GM12878 (cell line): ENCODE measurements around the gene ALDH3B2. TPM values are rescaled to one million over a fixed set of nuclear protein-coding genes. Genes with fewer than 3 reads are reported as not detected.

ENCODE experiments used
- ATAC-seq: fragments of 200-7000 bp; cut with Tn5 transposase; 3 replicates; pipeline ENCODE4 v1.9.1; 2020; ENCODE audit warnings: mild to moderate bottlenecking, moderate library complexity
- BruUV-seq: library from RNA; stranded (reverse); fragments of 400-500 nt; replicated peaks from 2 replicates; lab custom pipeline; 2021; lab: Mats Ljungman, UMichigan
- CTCF ChIA-PET: fragments of 300-600 bp; sonication (Branson Sonifier 250); formaldehyde crosslinking; extraction: SDS; loops from one replicate; lab custom pipeline; 2021; ENCODE audit warnings: inconsistent platforms; lab: Yijun Ruan, JAX
- POLR2A ChIA-PET: fragments of 350-600 bp; formaldehyde crosslinking; extraction: SDS; loops from one replicate; lab custom pipeline; 2021; ENCODE audit warnings: inconsistent platforms; lab: Charles Lee
- RAD21 ChIA-PET: fragments of 300-600 bp; sonication (Branson Sonifier 250); formaldehyde crosslinking; loops from one replicate; lab custom pipeline; 2023; ENCODE audit warnings: antibody characterized with exemption; ENCODE audit not compliant: unreplicated experiment; lab: Charles Lee
- SMC1A ChIA-PET: fragments of 300-600 bp; sonication (Branson Sonifier 250); formaldehyde crosslinking; loops from one replicate; lab custom pipeline; 2023; ENCODE audit not compliant: unreplicated experiment, uncharacterized antibody; lab: Charles Lee
- DNase-seq: peaks from one replicate; pipeline ENCODE4 v3.0.0-alpha.2; 2011; ENCODE audit warnings: low read depth, low spot score
- FAIRE-seq: peaks from 3 replicates; lab custom pipeline; 2011; peaks lifted over from hg19 to GRCh38; lab: Jason Lieb, UNC
- H2AFZ ChIP-seq: 2 replicates; pipeline ENCODE4 v1.6.0; 2011; ENCODE audit warnings: low read depth, low read length, control low read depth; ENCODE audit not compliant: control insufficient read depth
- H3K27ac ChIP-seq: 2 replicates; pipeline ENCODE4 v1.5.1; 2011; ENCODE audit warnings: control low read depth; ENCODE audit not compliant: control insufficient read depth, insufficient read depth
- H3K27me3 ChIP-seq, 2 experiments: replicated peaks in 1 of 2; 2 replicates each; pipeline versions ENCODE4 v1.6.0 to v1.6.1; 2011; ENCODE audit warnings: low read length in 1 of 2; ENCODE audit not compliant: control insufficient read depth in 2 of 2, insufficient read depth in 2 of 2
- H3K36me3 ChIP-seq, 2 experiments: 2 replicates each; pipeline ENCODE4 v1.5.1; 2011; ENCODE audit warnings: low read length in 1 of 2; ENCODE audit not compliant: control insufficient read depth in 2 of 2, insufficient read depth in 2 of 2
- H3K4me1 ChIP-seq: 2 replicates; pipeline ENCODE4 v1.6.1; 2011; ENCODE audit warnings: mild to moderate bottlenecking, low read length, moderate library complexity, mixed read lengths; ENCODE audit not compliant: control insufficient read depth, insufficient read depth
- H3K4me2 ChIP-seq: 2 replicates; pipeline ENCODE4 v1.6.0; 2011; ENCODE audit warnings: control low read depth; ENCODE audit not compliant: control insufficient read depth, insufficient read depth
- H3K4me3 ChIP-seq: fragments of 200-600 bp; sonication (generic); 2 replicates; pipeline ENCODE4 v1.5.1; 2016
- H3K79me2 ChIP-seq: 2 replicates; pipeline ENCODE4 v1.6.0; 2011; ENCODE audit warnings: low read length; ENCODE audit not compliant: control insufficient read depth, insufficient read depth
- H3K9ac ChIP-seq: 2 replicates; pipeline ENCODE4 v1.8.0; 2011; ENCODE audit warnings: low read length, control low read depth, mixed read lengths; ENCODE audit not compliant: control insufficient read depth, insufficient read depth
- H3K9me3 ChIP-seq: replicated peaks from 3 replicates; pipeline ENCODE4 v1.5.1; 2011; ENCODE audit warnings: mild to moderate bottlenecking, low read length; ENCODE audit not compliant: control insufficient read depth, insufficient read depth
- H4K20me1 ChIP-seq: 2 replicates; pipeline ENCODE4 v1.6.0; 2011; ENCODE audit not compliant: control insufficient read depth, insufficient read depth
- BCL11A ChIP-seq: IDR thresholded peaks from 2 replicates; pipeline ENCODE4 v1.6.1; 2011; ENCODE audit warnings: low read depth, low read length
- E2F8 ChIP-seq: fragments of 450-650 bp; IDR thresholded peaks from 2 replicates; pipeline ENCODE4 v1.6.1; 2018; ENCODE audit warnings: mild to moderate bottlenecking, low read depth, moderate library complexity; ENCODE audit not compliant: partially characterized antibody
- GABPA ChIP-seq: IDR thresholded peaks from 2 replicates; pipeline ENCODE4 v1.6.1; 2014; ENCODE audit warnings: antibody characterized with exemption, low read depth, mild to moderate bottlenecking, inconsistent platforms
- IKZF2 ChIP-seq, 2 experiments: fragments of 450-650 bp; IDR thresholded peaks; 2 replicates each; pipeline ENCODE4 v1.6.1; 2017; ENCODE audit warnings: mild to moderate bottlenecking in 2 of 2, moderate library complexity in 2 of 2
- JUNB ChIP-seq: IDR thresholded peaks from 2 replicates; pipeline ENCODE4 v1.6.1; 2016; ENCODE audit warnings: antibody characterized with exemption, mild to moderate bottlenecking
- JUND ChIP-seq: IDR thresholded peaks from 2 replicates; pipeline ENCODE4 v1.6.1; 2012; ENCODE audit warnings: low read depth, mild to moderate bottlenecking, low read length, improper control_type of control experiment, moderate library complexity
- MYC ChIP-seq: IDR thresholded peaks from 2 replicates; pipeline ENCODE4 v1.6.1; 2011; ENCODE audit warnings: mild to moderate bottlenecking, low read length, moderate library complexity, inconsistent platforms; ENCODE audit not compliant: insufficient read depth, insufficient replicate concordance, insufficient read length, severe bottlenecking
- NR2F1 ChIP-seq: fragments of 450-650 bp; conservative IDR thresholded peaks from 2 replicates; pipeline ENCODE4 v1.6.1; 2017; ENCODE audit warnings: mild to moderate bottlenecking
- PBX3 ChIP-seq: IDR thresholded peaks from 2 replicates; pipeline ENCODE4 v1.6.1; 2011; ENCODE audit warnings: mild to moderate bottlenecking, low read depth, low read length, moderate library complexity; ENCODE audit not compliant: insufficient replicate concordance
- PKNOX1 ChIP-seq: fragments of 450-650 bp; IDR thresholded peaks from 2 replicates; pipeline ENCODE4 v1.6.1; 2016; ENCODE audit warnings: mild to moderate bottlenecking
- POLR2A ChIP-seq: IDR thresholded peaks from 2 replicates; pipeline ENCODE4 v1.6.1; 2011; ENCODE audit warnings: low read depth, mild to moderate bottlenecking, low read length
- RCOR1 ChIP-seq: conservative IDR thresholded peaks from 2 replicates; pipeline ENCODE4 v1.6.1; 2012; ENCODE audit warnings: low read depth, low read length, improper control_type of control experiment
- SMAD1 ChIP-seq: fragments of 450-650 bp; IDR thresholded peaks from 2 replicates; pipeline ENCODE4 v1.6.1; 2018; ENCODE audit warnings: mild to moderate bottlenecking, low read depth; ENCODE audit not compliant: partially characterized antibody
- STAT3 ChIP-seq: IDR thresholded peaks from 2 replicates; pipeline ENCODE4 v1.6.1; 2011; ENCODE audit warnings: low read depth, low read length, improper control_type of control experiment
- SUZ12 ChIP-seq: fragments of 200-600 bp; sonication (generic); IDR thresholded peaks from one replicate; pipeline ENCODE4 v1.6.1; 2018; ENCODE audit warnings: antibody characterized with exemption, mild to moderate bottlenecking; ENCODE audit not compliant: unreplicated experiment
- TARDBP ChIP-seq: IDR thresholded peaks from 2 replicates; pipeline ENCODE4 v1.6.1; 2016; ENCODE audit warnings: borderline replicate concordance
- TCF3 ChIP-seq: IDR thresholded peaks from 2 replicates; pipeline ENCODE4 v1.6.1; 2012; ENCODE audit warnings: low read depth, mild to moderate bottlenecking, low read length, borderline replicate concordance; ENCODE audit not compliant: insufficient read depth
- YBX1 ChIP-seq: fragments of 450-650 bp; IDR thresholded peaks from 2 replicates; pipeline ENCODE4 v1.6.1; 2016; ENCODE audit warnings: antibody characterized with exemption
- ZNF274 ChIP-seq: IDR thresholded peaks from one replicate; pipeline ENCODE4 v1.8.0; 2011; ENCODE audit not compliant: insufficient read length, insufficient read depth
- WGBS: methylation state at CpG from one replicate; pipeline ENCODE4 v1.1.6; 2016; ENCODE audit warnings: low lambda C conversion rate; ENCODE audit not compliant: insufficient replicate concordance, insufficient coverage; ENCODE audit errors: missing lambda C conversion rate; 5-methylcytosine and 5-hydroxymethylcytosine counted together
- in situ Hi-C: fragments of 300-500 bp; cut with MboI; formaldehyde crosslinking; loops from 9 replicates; pipeline ENCODE4 v1.14.3; 2018; ENCODE audit warnings: mixed read lengths
- intact Hi-C: fragments of 100-400 bp; cut with micrococcal nuclease; formaldehyde crosslinking; loops from one replicate; pipeline ENCODE4 v1.14.2; 2022; ENCODE audit not compliant: unreplicated experiment
- polyA plus RNA-seq, 11 experiments: library from polyadenylated mRNA; depleted of rRNA in 4 of 11; unstranded in 6 of 11; stranded (reverse) in 5 of 11; fragments of >200 nt; fragmentation: Nextera tagmentation in 4 of 11; fragmentation: Illumina TruSeq in 1 of 11; extraction: Ambion mirVana in 4 of 11; extraction: Trizol in 1 of 11; gene quantifications; 1 replicate in 1 of 11; 2 replicates in 10 of 11; pipeline versions ENCODE4 v1.2.1 to v1.2.3, GENCODE V29; 2011 to 2016; ENCODE audit warnings: inconsistent platforms in 2 of 11, missing spikeins in 2 of 11, low read depth in 1 of 11
- total RNA-seq, 4 experiments: library from RNA; depleted of rRNA in 3 of 4; stranded (reverse); fragments of >200 nt in 3 of 4; fragmentation: Illumina TruSeq in 1 of 4; extraction: Trizol in 1 of 4; gene quantifications; 2 replicates each; pipeline versions ENCODE4 v1.2.1 to v1.2.3, GENCODE V29; 2013 to 2021

Gene ALDH3B2
- total and polyA plus RNA-seq, 10 of the 15 experiments (the other 5 are each of a cell fraction or from before 2014, with no cell fraction given) = 0.09 to 0.17 TPM; not detected in 8

GRCh38 chr11:67651976-67652781 is 22.2 kb downstream of the ALDH3B2 start:
- peaks cover 8% of the 10 kb centered on the region for H3K9me3 ChIP-seq
- SMC1A ChIA-PET = interaction anchor here (2.0 kb wide), 1 partner anchor 24 kb away, joined by 6 read pairs; no protein-coding TSS in a partner anchor
- no peak for ATAC-seq
- WGBS = 26% methylated on average over 13 of the region's 13 CpGs
- RAD21 ChIA-PET = interaction anchor here (0.5 to 2.9 kb wide), 4 partner anchors 10 to 257 kb away, joined by 3 to 11 read pairs (median 4); partner anchors contain the start of gene NUDT8
- H3K4me2 ChIP-seq = no peak overlapping the region
- H3K4me3 ChIP-seq = no peak overlapping the region
- no peak overlapping the region for H2AFZ ChIP-seq
- CTCF ChIA-PET = interaction anchor here (0.9 to 2.8 kb wide), 6 partner anchors 9 to 270 kb away, joined by 3 to 10 read pairs (median 7); partner anchors contain the start of genes GSTP1 and NUDT8
- H3K79me2 ChIP-seq = no peaks in the 10 kb centered on the region
- no peaks in the 10 kb centered on the region for H3K36me3 ChIP-seq
- no peaks in the 10 kb centered on the region for H3K27me3 ChIP-seq
- no peak for TF ChIP-seq ZNF274
- no peak for TF ChIP-seq RCOR1
- no peak for TF ChIP-seq JUNB
- TF ChIP-seq TCF3 = no peak
- no peak for TF ChIP-seq PBX3
- no peak for TF ChIP-seq BCL11A
- TF ChIP-seq TARDBP = no peak
- no peak for TF ChIP-seq JUND
- no peak for TF ChIP-seq SUZ12
- no peak for TF ChIP-seq MYC
- TF ChIP-seq SMAD1 = no peak
- no peak for TF ChIP-seq E2F8
- TF ChIP-seq GABPA = no peak
- TF ChIP-seq NR2F1 = no peak
- no peak for TF ChIP-seq STAT3
- no peak for TF ChIP-seq POLR2A
- TF ChIP-seq IKZF2 (IDR thresholded peaks at IDR 0.05) = no peak
- TF ChIP-seq YBX1 = no peak
- TF ChIP-seq PKNOX1 = no peak
- POLR2A ChIA-PET = interaction anchor here (0.6 to 0.8 kb wide), 2 partner anchors 85 to 377 kb away, joined by 4 to 6 read pairs; no protein-coding TSS in a partner anchor
- no TSS peak for BruUV-seq
- no peak for FAIRE-seq
- in situ Hi-C loops = no loop called here
- DNase-seq = no peak
- H4K20me1 ChIP-seq = no peaks in the 10 kb centered on the region
- H3K4me1 ChIP-seq = peaks cover 48% of the 10 kb centered on the region
- no peak overlapping the region for H3K9ac ChIP-seq
- intact Hi-C loops = no loop called here
- no peak overlapping the region for H3K27ac ChIP-seq
